Right atrium auricular region (tissue), 2 donors: ENCODE data around the gene SNX32. TPM values are rescaled to one million over a fixed set of nuclear protein-coding genes. Genes with fewer than 3 reads are reported as not detected.

Experiments
- DNase-seq: peaks from one replicate; pipeline ENCODE4 v3.0.0-alpha.2; 2019; ENCODE audit warnings: low spot score
- H3K27ac ChIP-seq, 2 donors: fragments of 200-600 bp; sonication (generic); 1 replicate in 1 of 2; 2 replicates in 1 of 2; pipeline ENCODE4 v1.5.1; 2016 to 2019
- H3K27me3 ChIP-seq, 2 donors: fragments of 200-600 bp; sonication (generic); one replicate each; pipeline versions ENCODE4 v1.5.1 to v1.6.0; 2017 to 2019
- H3K36me3 ChIP-seq: fragments of 200-600 bp; sonication (generic); one replicate; pipeline ENCODE4 v1.5.1; 2016
- H3K4me1 ChIP-seq, 2 donors: fragments of 200-600 bp; sonication (generic); one replicate each; pipeline versions ENCODE4 v1.5.1 to v1.6.0; 2017 to 2019
- H3K4me3 ChIP-seq, 2 donors: fragments of 200-600 bp; sonication (generic); 1 replicate in 1 of 2; 2 replicates in 1 of 2; pipeline ENCODE4 v1.5.1; 2017 to 2019; ENCODE audit warnings: mild to moderate bottlenecking in 1 of 2, moderate library complexity in 1 of 2
- H3K9me3 ChIP-seq, 2 donors: fragments of 200-600 bp; sonication (generic); one replicate each; pipeline ENCODE4 v1.5.1; 2019
- total RNA-seq, 2 donors: library from RNA; depleted of rRNA; stranded (reverse); fragments of >200 nt; gene quantifications; one replicate each; pipeline ENCODE4 v1.1.0, GENCODE V29; 2016
- TF ChIP-seq, protein P1 (sequence below), 2 donors: fragments of 200-600 bp; sonication (generic); IDR thresholded peaks; one replicate each; pipeline ENCODE4 v1.5.1; 2019; ENCODE audit warnings: antibody characterized with exemption in 2 of 2

SNX32 gene
- total RNA-seq, 2 donors from 2014 or later = 0.20 to 0.37 TPM

DNA sequence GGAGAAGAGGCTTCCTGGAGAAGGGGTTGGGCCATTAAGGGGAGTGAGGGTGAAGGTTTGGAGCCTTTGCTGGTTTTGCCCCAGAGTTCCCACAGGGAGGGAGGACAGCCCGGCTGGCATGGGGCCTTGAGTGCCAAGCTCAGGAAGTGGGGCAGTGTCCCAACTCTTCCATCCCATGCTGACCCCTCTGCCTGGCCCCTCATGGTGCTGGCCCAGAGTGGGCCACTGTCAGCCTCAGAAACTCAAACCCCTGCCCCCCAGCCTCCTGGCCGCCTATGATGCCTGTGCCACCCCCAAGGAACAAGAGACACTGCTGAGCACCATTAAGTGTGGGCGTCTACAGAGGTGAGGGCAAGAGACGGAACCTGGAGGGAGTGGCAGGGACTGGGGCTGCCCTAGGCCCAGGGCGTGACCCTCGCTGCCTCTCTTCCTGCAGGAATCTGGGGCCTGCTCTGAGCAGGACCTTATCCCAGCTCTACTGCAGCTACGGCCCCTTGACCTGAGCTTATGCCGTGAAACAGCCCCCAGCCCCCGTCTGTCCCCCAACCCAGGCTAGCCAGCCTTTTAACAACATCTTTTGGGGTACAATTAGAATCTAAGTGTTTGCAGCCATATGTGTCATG, 31.9 kb downstream of the SNX32 start:
- no peak for DNase-seq
- Histone ChIP-seq H3K4me3 (no peak overlapping the region), H3K36me3 (peaks cover 77% of the 10 kb centered on the region), H3K9me3 (no peaks in the 10 kb centered on the region), H3K4me1 (peaks cover 0 to 38% of the 10 kb centered on the region in 2 donors), H3K27me3 (no peaks in the 10 kb centered on the region), H3K27ac (no peak overlapping the region)
- TF ChIP-seq, protein P1, sequence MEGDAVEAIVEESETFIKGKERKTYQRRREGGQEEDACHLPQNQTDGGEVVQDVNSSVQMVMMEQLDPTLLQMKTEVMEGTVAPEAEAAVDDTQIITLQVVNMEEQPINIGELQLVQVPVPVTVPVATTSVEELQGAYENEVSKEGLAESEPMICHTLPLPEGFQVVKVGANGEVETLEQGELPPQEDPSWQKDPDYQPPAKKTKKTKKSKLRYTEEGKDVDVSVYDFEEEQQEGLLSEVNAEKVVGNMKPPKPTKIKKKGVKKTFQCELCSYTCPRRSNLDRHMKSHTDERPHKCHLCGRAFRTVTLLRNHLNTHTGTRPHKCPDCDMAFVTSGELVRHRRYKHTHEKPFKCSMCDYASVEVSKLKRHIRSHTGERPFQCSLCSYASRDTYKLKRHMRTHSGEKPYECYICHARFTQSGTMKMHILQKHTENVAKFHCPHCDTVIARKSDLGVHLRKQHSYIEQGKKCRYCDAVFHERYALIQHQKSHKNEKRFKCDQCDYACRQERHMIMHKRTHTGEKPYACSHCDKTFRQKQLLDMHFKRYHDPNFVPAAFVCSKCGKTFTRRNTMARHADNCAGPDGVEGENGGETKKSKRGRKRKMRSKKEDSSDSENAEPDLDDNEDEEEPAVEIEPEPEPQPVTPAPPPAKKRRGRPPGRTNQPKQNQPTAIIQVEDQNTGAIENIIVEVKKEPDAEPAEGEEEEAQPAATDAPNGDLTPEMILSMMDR (IDR thresholded peaks at IDR 0.05) = no peak

DNA sequence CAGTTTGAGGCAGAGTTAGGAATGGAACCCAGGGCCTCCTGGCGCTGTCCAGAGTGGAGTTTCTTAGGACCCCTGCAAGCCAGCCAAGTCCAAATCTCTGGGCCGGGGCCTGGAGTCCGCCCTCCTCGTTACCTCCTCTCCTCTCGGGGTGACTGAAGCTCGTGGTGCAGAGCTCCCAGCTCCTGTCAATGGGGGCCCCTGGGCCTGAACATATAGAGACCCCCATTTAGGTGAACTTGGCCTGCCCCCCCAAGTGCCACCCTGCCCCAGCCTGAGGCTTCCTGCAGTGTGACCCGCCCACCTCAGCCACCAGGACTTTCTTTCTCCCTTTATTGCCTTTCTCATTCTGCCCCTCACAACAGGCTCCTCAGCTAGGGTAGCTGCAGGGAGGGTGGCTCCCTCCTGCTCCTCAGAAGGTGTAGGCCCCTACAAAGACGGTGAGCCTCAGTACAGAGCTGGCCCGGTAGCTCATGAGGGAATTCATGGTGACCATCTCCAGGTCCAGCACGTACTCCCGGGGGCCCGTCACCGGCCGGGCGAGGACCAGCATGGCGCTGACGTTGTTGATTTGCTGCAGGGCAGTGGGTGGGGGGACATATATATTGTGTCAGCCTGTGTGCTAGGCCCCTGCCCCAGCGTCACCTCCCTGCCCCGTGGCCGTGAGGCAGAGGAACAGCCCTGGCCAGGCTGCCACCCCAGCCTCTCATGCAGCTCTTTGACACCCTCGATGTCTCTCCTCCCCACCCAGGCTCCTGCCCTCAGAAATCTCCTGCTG, 32.9 kb downstream of the SNX32 start:
- Histone ChIP-seq H3K9me3 (no peaks in the 10 kb centered on the region), H3K4me3 (no peak overlapping the region), H3K27me3 (no peaks in the 10 kb centered on the region), H3K27ac (no peak overlapping the region), H3K36me3 (peaks cover 75% of the 10 kb centered on the region), H3K4me1 (peaks cover 0 to 40% of the 10 kb centered on the region in 2 donors)
- TF ChIP-seq, protein P1 (IDR thresholded peaks at IDR 0.05) = no peak
- DNase-seq = no peak

DNA sequence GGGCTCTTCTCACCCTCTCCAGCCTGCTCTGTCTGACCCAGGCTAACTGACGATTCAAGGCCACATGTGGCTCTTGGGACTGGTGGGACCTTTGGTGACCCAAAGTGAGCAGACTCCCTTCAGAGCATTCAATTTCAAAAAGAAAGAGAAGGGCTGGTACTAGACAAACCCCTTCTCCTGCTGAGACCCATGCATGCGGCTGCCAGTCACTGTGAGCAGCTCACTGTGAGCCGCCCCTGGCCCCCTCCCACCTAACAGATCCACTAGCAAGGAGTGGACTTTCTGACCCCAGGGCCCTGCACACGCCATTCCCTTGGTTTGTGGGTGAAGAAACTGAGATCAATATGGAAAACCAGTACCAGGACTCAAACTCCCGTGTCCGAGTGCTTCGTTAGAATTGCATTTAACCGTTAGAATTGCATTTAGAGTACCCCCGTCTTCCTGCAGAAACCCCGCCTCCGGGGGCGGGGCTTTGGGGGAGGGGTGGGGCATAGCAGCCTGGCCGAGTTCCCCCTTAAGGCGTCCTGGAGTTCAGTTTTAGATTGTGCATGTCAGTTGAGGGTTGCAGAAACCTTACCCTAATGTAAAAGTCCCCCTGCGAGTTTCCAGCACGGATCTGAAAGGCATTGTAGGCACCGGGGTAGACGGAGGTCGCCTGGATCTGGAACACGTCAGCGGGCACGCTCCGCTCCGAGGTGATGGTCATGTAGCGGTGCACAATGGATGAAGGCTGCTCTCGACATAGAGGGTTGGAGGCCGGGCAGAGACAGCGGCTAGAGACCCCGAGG, 33.7 kb downstream of the SNX32 start:
- H3K4me3 ChIP-seq = no peak overlapping the region
- TF ChIP-seq, protein P1 (IDR thresholded peaks at IDR 0.05) = no peak
- no peak for DNase-seq
- H3K36me3 ChIP-seq = peaks cover 67% of the 10 kb centered on the region
- no peaks in the 10 kb centered on the region for H3K27me3 ChIP-seq
- H3K4me1 ChIP-seq = peaks cover 0 to 36% of the 10 kb centered on the region in 2 donors
- H3K9me3 ChIP-seq = no peaks in the 10 kb centered on the region
- no peak overlapping the region for H3K27ac ChIP-seq

DNA sequence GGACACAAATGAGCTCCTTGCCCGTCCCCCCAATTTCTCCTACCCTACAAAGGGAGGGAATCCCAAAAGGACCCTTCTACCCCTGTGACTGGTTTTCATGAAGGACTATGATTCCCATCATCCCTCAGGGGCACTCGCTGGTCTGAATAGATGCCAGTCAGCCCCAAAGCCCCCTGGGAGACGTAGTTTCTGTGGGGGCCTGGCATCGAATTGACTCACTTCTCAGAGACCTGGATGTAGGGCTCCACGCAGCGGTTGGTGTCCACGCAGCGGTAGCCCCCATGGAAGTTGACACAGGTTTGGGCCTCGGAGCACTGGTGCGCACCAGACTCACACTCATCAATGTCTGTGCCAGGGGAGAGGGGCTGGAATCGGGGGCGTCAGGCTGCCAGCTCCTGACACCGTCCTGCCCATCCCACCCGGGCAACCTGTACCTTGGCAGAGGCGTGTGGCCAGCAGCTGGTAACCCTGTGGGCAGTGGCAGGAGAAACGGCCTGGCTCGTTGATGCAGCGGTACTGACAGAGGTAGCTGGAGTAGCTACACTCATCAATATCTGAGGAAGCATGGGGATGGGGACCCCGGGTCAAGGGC, 34.4 kb downstream of the SNX32 start:
- no peaks in the 10 kb centered on the region for H3K9me3 ChIP-seq
- TF ChIP-seq, protein P1 (IDR thresholded peaks at IDR 0.05) = no peak
- peaks cover 0 to 34% of the 10 kb centered on the region in 2 donors for H3K4me1 ChIP-seq
- H3K36me3 ChIP-seq = peaks cover 60% of the 10 kb centered on the region
- DNase-seq = no peak
- H3K27me3 ChIP-seq = no peaks in the 10 kb centered on the region
- H3K4me3 ChIP-seq = no peak overlapping the region
- H3K27ac ChIP-seq = no peak overlapping the region

DNA sequence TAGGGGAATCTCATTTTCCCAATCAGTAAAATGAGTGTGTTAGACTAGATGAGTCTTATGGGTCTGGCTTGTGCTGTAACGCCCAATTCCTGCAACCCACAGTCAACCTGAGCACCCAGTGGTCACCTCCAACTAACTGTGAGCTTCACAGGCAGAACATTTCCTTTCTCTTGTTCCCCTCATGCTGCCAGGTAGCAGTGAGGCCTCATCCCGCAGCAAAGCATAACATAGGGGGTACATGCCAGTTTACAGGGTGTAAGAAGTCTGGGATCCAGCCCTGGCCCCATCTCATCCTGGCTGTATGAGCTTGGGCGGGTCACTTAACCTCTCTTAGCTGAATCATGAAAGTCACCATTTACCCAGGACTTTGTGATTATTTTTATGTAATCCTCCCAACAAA, 35.1 kb downstream of the SNX32 start:
- Histone ChIP-seq H3K27me3 (no peaks in the 10 kb centered on the region), H3K4me1 (peaks cover 0 to 35% of the 10 kb centered on the region in 2 donors), H3K9me3 (no peaks in the 10 kb centered on the region), H3K4me3 (no peak overlapping the region), H3K36me3 (peaks cover 53% of the 10 kb centered on the region), H3K27ac (no peak overlapping the region)
- DNase-seq = no peak
- TF ChIP-seq, protein P1 (IDR thresholded peaks at IDR 0.05) = no peak
